Measurements from ENCODE around the gene ROCK2.
"Not testable (repeated sequence)": the region's sequence is repeated elsewhere in the genome, so short reads cannot be mapped to it uniquely, and the experiment has no call there.

Gene ROCK2

DNA sequence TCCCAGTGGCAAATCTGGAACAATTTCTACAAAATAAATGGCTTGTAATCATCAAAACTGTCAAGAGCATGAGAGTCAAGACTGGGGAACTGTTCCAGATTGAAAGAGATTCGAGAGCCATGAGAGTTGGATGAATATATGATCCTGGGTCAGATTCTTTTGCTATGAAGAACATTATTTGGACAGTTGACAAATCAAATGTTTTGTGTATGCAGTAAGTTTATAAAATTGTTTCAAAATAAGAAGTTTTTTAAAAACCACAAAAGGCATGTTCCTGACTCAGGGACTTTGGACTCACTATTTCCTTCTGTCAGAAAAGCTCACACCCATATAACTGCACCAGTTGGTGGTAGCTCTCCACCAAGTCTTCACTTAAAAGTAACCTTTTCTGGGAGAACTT lies 38.5 kb downstream of the ROCK2 start:
- DNase-seq: no peak

GRCh38 chr2:11305338-11305737 lies 39.1 kb downstream of the ROCK2 start:
- DNase-seq: no peak

DNA sequence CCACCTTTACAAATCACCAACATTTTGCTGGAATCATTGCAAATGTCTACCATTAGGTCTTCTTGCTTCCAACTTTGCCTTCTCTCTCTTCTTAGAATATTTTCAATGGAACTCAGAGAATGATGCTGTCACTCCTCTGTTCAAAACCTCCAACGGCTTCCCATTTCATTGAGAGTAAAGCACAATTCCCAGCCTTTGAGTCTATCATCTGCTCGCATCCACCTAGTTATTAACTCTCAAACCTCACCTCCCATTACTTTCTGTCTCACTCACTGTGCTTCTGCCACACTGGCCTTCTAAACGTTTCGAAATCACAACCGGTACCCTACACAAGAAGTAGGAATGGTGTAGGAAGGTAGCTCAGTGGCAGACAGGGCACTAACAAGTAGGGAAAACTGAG lies 40.0 kb downstream of the ROCK2 start:
- no peak for DNase-seq

DNA sequence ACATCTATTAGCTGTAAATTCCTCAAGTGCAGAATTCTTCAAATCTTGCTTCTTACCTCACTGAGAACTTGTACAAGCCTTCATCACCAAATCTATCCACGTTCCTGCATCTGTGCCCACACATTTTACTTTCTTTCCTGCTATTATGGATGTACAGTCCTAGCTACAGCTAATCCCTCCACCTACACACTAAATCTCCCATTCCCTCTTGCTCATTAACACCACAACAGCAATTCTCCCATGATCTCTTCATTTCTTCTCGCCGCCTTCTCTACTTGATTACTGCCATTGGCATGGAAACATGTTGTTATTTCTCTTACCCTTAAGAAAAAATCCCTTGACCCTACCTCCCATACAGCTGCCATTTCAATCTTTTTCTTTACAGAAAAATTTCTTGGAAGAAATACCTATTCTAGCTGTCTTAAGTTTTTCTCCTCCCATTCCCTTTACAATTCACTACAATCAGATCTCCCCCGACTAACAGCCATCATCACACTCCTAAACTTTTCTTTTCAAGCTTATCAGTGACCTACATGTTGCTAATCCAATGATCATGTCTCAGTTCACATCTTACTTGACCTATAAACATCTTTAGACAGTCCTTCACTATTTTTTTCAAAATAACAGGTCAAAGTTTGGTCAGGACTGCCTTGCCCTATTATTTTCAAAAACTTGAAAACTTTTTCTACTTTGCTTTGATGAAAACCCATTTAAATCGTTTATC lies 41.0 kb downstream of the ROCK2 start:
- no peak for DNase-seq

- no peak for DNase-seq
Measured at GRCh38 chr2:11299439-11299838, 45.0 kb downstream of the ROCK2 start.

DNA sequence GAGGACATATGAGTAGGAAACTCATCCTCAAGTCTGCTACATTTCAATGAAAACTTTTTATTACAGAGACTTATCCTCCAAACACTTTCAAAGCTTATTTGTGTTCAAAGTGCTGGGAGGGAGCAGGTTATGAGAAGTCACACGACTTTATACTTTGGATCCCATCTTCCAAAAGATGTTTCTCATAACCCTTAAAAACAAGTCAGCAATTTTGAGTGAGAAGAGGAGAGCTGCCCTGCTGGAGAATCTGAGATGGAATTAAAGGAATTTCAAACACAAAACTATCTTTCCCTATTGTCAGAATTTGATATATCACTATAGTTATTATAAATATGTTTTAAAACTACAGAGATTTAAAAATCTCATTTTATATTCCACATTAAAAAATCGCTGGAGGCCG lies 45.8 kb downstream of the ROCK2 start:
- DNase-seq: no peak

GRCh38 chr2:11296401-11296800 lies 48.0 kb downstream of the ROCK2 start:
- no peak for DNase-seq

GRCh38 chr2:11292464-11293255 lies 51.8 kb downstream of the ROCK2 start:
- DNase-seq: no peak

- DNase-seq: no peak
Measured at GRCh38 chr2:11290713-11291112, 53.7 kb downstream of the ROCK2 start.

- DNase-seq: no peak
Measured at GRCh38 chr2:11290211-11290610, 54.2 kb downstream of the ROCK2 start.

GRCh38 chr2:11288431-11288830 lies 56.0 kb downstream of the ROCK2 start:
- DNase-seq: no peak

DNA sequence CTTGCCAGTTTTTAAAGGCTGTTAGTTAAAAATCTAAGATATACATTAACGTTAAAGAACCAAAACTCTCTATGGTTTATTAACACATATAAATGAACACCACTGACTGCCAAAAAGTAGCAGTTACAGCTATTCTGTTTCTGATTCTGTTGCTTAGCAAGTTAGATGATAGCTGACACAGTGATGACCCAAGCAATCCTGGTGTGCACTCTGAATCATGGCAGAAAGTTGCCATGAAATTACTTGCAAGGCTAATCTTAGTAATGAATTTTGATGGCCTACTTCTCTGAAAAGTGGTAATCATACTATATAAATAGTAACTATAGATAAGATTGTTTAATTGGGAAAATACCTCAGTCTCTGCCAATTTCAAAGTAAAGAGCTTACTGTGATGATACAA lies 57.7 kb downstream of the ROCK2 start:
- DNase-seq: no peak

- DNase-seq: no peak
Measured at GRCh38 chr2:11286323-11286722, 58.1 kb downstream of the ROCK2 start.

DNA sequence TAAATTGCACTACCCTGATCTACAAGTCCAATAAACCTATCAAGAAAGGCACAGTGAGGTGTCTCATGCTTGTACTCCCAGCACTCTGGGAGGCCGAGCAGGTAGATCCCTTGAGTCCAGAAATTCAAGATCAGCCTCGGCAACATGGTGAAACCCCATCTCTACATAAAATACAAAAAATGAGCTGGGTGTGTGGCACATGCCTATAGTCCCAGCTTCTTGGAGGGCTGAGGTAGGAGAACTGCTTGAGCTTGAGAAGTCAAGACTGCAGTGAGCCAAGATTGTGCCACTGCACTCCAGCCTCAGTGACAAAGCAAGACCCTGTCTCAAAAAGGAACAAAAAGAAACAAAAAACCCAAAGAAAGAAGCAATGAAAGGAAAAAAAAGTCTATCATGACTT lies 58.9 kb downstream of the ROCK2 start:
- DNase-seq: no peak

- DNase-seq: no peak
Measured at GRCh38 chr2:11281186-11281585, 63.2 kb downstream of the ROCK2 start.

GRCh38 chr2:11280713-11281112 lies 63.7 kb downstream of the ROCK2 start:
- DNase-seq: no peak

DNA sequence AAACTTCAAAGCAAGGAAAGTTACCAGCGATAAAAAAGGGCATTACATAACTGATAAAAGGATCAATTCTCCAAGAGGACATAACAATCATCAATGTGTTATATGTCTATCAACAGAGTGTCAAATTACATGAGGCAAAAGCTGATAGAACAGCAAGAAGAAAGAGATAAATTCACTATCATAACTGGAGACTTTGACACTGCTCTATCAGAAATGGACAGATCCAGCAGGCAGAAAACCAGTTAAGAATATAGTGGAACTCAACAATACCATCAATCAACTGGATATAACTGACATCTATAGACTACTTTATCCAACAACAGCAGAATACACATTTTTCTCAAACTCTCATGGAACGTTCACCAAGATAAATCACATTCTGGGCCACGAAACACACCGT lies 65.0 kb downstream of the ROCK2 start:
- no peak for DNase-seq

DNA sequence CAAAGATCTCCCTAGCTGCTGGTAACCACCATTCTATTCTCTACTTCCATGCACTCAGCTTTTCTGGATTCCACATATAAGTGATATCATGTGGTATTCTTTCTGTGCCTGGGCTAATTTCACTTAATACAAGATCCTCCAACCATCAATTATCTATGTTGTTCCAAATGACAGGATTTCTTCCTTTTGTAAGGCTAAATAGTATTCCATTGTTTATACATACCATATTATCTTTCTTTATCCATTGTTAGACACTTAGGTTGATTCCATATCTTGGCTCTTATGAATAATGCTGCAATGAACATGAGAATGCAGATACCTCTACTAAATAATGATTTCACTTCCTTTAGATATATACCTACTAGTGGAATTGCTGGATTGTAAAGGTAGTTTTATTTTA lies 66.2 kb downstream of the ROCK2 start:
- no peak for DNase-seq

DNA sequence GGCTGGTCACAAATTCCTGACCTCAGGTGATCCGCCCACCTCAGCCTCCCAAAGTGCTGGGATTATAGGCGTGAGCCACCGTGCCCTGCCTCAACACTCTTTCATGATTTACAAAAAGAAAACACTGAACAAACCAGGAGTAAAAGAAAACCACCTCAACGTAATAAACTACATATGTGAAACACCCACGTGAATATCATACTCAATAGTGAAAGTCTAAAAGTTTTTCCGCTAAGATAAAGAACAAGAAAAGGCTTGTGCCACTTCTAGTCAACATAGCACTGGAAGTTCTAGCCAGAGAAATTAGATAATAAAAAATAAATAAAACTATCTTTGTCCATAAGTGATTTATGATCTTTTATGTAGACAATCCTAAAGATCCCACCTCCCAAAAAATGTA lies 68.5 kb downstream of the ROCK2 start:
- no peak for DNase-seq

GRCh38 chr2:11270891-11271290 lies 73.5 kb downstream of the ROCK2 start:
- DNase-seq: no peak

- no peak for DNase-seq
Measured at GRCh38 chr2:11267931-11268330, 76.5 kb downstream of the ROCK2 start.

DNA sequence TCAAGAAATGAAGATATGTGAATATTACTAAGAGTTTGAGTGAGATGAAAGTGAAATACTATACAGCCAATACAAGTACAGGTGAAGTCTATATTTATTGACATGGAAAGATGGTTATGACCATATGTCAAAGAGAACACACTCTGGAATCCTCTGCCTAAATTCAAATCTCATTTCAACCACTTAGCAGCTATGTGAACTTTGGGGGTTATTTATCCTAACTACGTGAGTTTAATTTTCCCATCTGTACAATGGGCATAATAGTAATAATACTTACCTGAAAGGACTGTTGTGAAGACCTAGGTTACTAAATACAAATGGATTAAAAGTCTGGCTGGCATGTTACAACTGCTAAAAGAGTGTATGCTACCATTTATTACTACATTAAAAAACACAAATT lies 79.6 kb downstream of the ROCK2 start:
- DNase-seq: no peak

- no peak for DNase-seq
Measured at GRCh38 chr2:11264007-11264406, 80.4 kb downstream of the ROCK2 start.

GRCh38 chr2:11263177-11263576 lies 81.3 kb downstream of the ROCK2 start:
- no peak for DNase-seq

GRCh38 chr2:11262438-11262837 lies 82.0 kb downstream of the ROCK2 start:
- DNase-seq: not testable (repeated sequence)

Data from NK-92 treated with Interleukin-12 subunit alpha and Interleukin-12 subunit beta, amount 100 ng/mL, for 24 hours (cell line).